Stimulated activated CD4-positive, alpha-beta T cell treated with anti-CD3 and anti-CD28 coated beads, TNF-alpha, amount 100 ng/mL, for 4 hours (primary cell): ENCODE measurements around the gene TRAF2.
A peak's percentile ranks its signal among the peaks of the same experiment; 100 is the strongest.

Experiments used
- DNase-seq, 3 experiments: peaks; one replicate each; pipeline ENCODE4 v3.0.0-alpha.2; 2020; ENCODE audit warnings: low read depth in 3 of 3

TRAF2 gene

DNA sequence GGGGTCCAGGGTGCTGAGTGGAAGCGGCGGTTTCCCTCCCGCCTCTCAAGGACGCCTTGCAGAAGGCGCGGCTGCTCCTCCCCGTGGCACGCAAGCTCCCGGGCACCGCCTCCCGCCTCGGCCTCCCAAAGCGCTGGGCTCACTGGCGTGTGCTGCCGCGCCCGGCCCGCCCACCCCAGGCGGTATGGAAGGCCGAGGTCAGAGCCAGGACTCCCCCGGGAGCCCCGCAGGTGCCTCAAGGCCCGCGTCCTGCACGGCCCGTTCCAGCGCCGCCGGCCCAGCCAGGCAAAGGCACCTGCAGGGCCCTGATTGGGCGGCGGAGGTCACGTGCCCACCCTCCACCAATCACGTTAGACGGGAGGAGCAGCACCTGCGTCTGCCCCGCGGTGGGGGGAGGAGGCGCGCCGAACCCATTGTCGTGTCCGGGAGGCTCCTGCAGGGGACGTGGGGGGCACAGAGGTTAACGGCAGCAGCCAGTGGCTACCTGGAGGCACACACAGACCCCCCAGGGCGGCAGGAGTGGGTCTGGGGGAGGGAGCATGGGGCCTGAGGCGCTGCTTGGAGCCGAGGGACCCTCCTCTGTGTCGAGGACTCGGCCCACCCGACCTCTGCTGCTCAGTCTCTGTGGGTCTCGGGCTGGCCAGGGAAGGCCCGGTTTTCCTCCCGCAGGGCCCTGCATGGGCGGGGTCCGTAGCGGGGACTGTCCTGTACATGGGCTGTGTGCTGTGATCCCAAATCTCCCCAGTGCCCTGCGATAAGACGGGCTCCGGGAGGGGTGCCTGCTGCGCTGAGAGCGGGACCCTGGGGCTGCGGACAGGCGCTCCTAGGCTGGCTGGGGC is 63.7 kb downstream of the TRAF2 start:
- peak; percentile 93 to 96 (median 93) for DNase-seq

DNA sequence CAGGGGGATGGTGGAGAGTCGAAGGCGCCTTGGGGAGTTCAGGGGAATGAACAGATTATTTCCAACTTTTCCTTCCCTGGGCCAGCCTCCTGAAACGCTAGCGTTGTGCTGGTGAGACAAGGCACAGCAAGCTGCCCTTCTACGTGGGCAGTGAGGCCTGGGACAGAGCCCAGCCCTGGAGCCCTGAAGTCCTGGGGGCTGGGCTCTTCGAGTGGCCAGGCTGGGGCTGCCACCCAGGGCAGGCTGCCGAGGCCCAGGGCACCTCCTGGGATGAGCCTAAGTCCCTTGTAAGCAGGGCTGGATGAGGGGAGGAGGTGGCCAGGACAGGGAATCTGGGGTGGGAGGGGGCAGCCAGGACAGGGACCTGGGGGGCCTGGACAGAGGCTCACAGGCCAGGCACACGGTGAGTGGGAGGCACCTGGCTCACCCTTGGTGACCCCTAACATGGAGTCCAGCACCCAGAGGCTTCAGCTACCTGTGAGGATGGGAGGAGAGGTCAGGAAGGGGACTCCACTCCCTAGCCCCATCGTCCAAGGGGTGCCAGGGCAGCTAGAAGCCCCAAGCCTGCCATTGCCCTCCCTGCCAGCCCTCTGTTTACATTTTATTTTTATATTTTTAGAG is 64.5 kb downstream of the TRAF2 start:
- DNase-seq: no peak

DNA sequence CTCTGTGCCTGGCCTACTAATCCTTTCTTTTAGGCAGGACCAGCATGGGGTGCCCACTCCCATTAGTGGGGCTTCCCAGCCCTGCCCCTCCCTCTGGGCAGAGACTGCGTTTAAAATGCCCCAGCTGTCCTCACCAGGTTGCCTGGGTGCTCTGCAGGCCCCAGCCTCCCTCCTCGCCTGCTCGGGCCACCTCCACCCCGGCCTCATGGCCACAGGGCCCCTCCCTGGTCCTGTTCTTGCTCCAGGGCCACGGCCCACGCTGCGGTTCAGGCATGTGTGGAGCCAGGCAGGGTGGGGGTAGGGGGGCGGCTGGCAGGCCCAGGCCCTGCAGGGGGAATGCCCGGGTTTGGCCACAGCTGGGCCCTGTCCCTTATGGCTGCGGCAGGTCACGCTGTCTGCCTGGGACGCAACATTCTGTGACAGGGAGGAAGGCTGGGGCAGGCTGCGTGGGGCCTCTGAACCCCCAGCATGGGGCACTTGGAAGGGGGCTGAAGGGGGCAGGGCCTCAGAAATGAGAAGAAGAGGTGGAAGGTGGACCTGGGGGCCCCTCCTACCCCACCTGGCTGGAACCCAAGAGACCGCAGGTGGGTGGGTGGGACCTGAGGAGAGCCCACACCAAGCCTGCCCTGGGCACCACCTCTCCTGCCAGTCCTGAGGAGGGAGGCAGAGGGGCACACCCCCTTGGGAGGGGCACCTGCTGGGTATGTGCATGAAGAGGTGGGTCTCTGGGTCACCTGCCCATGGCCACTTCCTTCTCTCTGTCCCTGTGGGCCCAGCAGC is 65.4 kb downstream of the TRAF2 start, which contains the start of gene LCN12:
Gene LCN12, plus strand, starts transcription at position 733 of the 780 bp plus-strand sequence. CDS start 55 bp downstream, outside the sequence.
- no peak for DNase-seq

DNA sequence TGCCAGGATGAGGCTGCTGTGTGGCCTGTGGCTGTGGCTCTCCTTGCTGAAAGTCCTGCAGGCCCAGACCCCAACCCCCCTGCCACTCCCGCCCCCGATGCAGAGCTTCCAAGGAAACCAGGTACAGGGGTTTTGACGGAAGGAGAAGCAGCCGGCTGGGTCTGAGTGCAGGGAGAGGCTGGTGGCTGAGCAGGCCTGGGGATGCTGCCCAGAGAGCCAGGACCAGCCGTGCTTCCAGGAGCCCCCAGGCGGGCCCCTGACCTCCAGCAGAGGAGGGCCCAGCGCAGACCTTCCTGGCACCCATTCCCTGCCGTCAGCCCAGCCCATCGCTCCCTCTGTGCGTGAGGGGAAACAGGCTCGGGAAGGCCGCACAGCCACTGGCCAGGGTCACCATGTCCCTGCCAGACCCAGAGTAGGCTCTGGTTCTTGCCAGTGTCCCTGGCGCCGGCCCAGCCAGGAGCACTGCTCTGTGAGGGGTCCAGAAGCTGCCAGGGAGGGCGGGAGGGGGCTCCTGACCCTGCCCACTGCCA is 66.1 kb downstream of the TRAF2 start:
- no peak for DNase-seq

DNA sequence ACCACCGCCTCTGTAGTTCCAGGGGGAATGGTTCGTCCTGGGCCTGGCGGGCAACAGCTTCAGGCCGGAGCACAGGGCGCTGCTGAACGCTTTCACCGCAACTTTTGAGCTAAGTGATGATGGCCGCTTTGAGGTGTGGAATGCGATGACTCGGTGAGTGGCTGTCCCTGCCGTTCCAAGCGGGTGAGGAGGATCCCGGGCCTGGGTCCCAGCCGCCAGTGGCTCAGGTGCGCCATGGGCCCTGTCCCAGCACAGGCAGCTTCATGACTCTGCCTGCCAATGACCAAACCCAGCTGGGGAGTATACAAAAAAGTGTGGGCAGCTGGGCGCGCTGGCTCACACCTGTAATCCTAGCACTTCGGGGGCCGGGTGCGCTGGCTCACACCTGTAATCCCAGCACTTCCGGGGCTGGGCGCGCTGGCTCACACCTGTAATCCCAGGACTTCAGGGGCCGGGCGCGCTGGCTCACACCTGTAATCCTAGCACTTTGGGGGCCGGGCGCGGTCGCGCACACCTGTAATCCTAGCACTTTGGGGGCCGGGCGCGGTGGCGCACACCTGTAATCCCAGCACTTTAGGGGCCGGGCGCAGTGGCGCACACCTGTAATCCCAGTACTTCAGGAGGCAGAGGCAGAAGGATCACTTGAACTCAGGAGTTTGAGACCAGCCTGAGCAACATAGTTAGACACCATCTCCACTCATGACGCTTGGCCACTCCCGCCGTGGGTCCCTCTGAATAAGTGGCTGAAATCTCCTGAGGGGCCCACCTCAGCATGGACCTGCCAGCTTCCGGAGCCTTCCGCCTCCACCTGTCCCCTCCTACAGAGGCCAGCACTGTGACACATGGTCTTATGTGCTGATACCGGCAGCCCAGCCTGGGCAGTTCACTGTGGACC is 66.8 kb downstream of the TRAF2 start:
- DNase-seq: no peak

DNA sequence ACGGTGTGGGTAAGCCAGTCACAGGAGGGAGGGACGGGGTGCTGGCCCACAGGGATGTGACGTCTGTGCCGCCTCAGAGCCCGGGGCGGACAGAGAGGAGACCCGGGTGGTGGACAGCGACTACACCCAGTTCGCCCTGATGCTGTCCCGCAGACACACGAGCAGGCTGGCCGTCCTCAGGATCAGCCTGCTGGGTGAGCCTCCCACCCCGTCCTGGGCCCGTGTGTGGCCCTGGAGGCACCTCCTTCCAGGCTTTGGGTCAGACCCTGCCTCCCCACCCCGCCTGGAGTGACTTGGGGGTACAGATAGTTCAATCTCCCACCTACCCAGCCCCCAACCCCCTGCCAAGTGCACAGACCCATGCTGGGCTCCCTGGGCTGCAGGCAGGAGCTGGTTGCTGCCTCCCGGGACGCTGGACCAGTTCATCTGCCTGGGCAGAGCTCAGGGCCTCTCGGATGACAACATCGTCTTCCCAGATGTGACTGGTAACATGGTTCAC is 67.5 kb downstream of the TRAF2 start:
- DNase-seq: no peak

DNA sequence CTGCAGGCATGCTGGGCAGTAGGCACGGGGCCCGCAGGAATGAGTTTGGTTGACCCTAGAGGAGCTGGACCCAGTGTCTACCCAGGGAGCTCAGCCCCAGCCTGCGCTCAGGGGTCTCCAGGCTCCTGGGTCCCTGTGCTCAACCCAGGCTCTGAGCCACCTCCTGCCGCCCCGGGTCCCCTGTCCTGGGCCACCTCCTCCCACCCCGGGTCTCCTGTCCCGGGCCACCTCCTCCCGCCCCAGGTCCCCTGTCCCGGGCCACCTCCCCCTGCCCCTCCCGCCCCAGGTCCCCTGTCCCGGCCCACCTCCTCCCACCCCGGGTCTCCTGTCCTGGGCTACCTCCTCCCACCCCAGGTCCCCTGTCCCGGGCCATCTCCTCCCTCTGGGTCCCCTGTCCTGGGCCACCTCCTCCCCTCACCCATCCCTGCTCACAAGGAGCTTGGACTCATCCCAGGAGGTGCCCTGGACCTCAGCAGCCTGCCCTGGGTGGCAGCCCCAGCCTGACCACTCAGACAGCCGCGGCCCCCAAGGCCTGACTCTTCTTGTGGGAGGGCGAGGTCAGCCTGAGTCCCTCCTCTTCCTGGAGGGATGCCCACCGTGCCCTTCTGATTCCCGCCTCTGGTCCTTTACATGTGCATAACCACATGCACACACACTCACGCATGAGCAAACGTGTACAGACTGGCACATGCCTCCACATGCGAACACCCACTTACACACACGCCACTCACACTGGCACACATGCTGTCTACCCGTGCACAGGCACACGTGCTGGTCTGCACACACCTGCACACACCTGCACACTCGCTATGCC is 68.2 kb downstream of the TRAF2 start:
- DNase-seq: no peak

DNA sequence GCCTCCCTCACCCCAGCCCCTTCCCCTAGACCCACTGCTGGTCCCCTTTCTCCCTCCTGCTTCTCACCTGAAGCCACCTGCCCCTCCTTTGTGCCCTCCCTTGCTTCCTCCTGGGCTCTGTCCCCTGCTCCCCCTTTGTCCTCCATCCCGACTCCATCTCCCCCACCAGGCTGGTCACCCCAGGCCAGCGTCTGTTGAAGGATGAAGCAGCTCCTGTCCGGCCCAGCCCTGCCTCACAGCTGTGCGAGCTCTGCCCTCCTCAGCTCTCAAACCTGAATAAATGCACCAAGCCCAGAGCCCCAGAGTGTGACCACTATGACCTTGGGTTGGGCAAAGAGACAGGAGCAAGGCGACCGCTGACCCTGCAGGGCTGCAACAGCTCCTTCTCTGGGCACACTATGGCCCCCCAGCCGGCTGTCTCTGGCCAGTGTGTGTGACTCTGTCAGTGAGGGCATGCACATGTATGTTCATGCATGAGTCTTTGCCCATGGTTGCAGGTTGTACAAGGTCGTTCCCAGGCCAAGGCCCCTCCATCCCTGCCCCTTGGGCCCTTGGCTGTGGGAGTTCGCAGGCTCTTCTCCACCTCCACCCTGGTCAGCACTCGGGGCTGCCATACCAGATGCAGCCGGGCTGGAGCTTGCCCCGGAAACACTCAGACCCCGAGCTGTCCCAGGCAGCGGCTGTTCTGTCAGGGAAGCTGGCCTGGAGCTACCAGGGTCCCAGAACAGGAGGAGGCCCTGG is 69.1 kb downstream of the TRAF2 start:
- no peak for DNase-seq

DNA sequence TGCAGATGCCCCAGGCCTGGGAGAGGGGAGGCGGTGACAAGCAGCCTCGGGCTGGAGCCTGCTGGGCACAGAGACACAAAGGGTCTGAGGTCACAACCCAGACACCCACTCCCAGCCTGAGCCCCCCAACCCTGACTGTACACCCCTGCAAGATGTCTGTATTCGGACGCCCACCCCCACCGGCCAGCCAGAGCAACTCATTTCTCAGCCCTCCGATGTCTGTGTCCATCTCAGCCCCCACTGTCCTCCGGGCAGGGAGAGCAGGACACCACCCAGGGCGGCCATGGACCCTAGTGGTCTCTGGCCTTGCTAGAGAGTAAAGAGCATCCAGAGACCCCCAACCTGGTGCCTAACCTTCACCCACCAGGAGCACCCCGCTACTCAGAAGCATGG is 69.6 kb downstream of the TRAF2 start:
- no peak for DNase-seq

DNA sequence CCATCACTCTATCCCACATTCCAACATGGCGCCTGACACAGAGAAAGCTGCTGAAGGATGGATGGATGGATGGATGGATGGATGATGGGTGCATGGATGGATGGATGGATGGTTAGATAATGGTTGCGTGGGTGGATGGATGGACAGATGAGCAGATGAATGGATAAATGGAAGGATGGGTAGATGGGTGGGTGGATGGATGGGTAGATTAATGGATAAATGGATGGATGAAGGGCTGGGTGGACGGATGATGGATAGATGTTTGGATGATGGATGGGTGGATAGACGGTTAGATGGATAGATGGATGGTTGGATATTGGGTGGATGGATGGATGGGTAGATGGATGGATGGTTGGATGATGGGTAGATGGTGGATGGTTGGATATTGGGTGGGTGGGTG is 70.3 kb downstream of the TRAF2 start:
- DNase-seq: no peak

DNA sequence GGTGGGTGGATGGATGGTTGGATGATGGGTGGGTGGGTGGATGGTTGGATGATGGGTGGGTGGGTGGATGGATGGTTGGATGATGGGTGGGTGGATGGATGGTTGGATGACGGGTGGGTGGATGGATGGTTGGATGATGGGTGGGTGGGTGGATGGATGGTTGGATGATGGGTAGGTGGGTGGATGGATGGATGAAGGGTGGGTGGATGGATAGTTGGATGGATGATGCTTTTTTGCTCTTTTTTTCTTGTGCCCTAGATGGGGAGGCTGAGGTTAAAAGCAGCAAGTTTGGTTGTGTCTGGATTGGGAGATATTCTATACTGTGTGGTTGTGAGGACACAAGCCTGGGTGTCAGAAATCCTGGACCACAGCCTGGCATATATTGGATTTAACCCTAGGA is 71.1 kb downstream of the TRAF2 start:
- DNase-seq: no peak

DNA sequence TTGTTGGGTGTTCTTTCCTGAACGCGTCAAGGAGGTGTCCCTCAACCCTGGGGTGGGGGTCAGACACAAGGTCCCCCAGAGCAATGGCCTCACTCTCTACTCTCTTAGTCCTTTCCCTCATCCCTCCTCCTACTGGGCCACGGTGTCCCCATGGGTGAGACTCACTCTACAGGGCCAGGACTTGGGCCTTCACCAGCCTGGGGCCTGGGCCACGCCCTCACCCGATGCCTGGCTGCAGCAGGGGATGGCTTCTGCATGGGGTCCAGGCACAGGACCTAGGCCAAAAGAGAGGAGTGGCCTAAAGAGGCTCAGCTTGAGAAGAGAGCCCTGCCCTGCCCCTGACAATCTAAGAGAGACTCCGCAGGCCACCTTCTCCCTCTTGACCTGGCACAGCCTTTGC is 71.6 kb downstream of the TRAF2 start:
- DNase-seq: no peak

DNA sequence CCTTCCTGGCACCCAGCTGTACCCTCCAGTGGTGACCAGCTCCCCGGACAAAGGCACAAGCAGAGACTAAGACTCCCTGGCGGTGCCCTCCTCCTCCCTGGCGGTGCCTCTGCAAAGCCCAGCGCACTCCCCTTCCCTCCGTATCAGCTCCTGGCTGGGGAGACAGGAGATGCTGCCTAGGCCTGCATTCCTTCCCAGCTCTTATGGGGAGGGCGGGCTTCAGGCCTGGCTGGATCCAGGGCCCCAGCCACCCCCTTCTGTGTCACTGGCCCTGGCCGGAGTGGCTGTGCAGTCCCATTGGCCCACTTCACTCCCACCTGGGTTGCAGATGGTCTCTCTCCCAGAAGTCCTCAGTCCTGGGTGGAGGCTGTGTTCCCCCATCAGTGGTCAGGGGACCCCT is 72.2 kb downstream of the TRAF2 start:
- DNase-seq: no peak

DNA sequence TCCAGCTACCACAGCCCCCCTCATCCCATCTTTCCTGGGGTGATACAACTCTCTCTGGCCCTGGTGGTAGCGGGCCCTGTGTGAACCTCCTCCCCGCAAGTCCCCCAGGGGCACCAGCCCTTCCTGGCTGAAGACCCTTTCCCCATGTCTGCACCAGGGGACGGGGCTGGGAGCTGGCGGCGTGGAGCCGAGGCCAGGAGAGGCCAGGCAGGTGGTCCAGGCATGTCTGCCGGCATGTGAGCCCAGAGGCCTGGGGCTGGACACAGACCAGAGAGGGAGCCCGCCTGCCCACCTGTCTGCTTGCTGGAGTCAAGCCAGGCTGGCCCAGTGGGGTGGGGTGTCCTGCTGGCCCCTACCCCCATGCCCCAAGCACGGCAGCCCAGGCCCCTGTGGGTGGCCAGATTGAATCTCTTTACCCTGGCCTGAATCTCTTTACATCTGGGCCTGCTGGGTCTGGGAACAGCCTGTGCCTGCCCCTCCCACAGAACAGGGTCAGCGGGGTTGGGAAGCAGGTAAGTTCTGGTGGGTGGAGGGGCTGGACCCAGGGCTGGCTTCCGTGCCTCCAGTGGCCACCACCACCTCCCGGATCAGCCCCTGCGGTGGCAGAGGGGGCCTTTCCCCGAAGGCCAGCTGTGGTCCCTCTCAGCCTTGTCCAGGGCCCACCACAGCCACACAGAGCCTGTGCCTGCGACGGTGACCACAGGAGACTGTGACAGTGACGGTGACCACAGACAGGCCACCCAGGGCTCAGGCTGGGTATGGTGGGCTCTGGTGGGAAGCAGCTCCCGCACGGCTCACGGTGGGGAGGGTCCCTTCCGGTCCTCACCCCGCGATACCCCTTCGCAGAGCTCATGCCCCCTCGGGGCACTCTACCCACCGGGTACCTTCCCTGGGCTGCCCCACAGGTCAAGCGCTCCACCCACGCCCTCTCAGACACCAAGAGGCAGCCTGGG is 72.9 kb downstream of the TRAF2 start:
- DNase-seq: no peak

DNA sequence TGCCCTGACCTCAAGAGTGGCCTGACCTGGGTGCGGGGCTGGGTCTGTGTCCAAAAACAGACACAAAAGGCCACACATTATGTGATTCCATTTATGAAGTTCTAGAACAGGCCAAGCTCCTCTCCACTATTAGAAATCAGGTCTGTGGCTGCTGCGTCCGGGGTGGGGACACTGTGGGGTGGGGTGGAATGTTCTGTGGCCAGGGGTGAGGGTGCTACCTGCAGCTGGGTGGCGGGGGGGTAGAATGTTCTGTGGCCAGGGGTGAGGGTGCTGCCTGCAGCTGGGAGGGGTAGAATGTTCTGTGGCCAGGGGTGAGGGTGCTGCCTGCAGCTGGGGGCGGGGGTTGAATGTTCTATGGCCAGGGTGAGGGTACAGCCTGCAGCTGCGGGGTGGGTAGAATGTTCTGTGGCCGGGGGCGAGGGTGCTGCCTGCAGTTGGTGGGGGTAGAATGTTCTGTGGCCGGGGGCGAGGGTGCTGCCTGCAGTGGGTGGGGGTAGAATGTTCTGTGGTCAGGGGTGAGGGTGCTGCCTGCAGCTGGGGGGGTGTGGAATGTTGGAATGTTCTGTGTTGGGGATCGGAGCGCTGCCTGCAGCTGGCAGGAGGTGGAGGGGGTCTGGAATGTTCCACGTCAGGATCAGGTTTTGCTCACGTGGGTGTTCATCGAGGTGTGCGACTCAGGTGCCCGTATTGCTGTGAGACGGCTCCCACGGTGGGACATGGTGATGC is 74.1 kb downstream of the TRAF2 start:
- no peak for DNase-seq

DNA sequence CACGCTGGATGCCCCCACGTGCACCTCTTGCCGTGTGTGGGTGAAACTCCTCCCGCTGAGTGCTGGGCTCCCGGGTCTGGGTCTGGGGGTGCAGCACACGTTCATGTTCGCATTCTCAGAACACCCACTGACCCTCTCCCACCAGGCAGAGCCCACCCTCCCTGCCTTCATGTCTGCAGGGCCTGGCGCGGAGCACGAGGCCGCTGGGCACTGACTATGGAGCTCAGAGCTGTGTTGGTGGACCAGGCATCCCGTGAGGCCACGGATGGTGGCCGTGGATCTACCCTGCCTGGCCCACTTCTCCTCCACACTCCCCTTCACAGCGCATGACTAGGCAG is 74.6 kb downstream of the TRAF2 start:
- no peak for DNase-seq

DNA sequence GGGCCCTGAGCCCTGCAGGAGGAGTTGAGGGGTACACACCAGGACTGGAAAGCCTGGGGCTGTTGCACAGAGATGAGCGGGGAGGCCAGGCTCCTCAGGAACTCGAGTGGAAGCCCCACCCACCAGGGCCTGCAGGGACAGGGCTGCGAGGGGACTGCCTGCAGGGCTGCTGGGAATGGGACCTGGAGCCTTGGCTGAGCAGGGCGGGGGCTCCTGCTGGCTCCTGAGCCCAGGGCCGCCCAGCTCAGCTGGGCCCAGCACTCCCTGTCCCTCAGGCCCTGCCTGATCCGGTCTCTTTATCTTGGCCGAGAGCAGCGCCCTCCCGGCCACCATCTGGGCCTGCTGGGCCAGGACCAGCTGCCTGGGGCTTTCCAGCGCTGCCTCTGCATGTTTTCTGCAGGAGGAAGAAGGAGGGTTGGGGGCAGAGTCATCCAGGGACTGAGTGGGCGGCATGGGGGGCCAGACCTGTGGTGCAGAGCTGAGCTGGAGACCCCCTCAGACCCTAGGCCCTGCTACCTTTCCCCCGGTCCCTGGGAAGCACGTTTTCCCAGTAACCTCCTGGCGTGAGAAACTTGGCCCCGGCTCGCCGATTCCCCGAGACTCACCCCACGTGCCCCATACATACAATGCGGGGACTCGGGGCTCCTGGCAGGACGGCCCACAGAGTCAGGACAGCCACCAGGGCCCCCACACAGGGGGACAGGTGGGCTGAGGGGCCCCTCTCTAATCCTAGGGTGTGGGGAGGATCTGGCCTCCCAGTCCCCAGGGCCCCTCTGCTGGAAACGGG is 75.2 kb downstream of the TRAF2 start:
- no peak for DNase-seq
